Keratinocyte (primary cell): ENCODE measurements around the gene ADAMTSL3.

ENCODE experiments used
- EZH2 ChIP-seq: IDR thresholded peaks from one replicate; pipeline ENCODE4 v1.6.1; 2012; ENCODE audit warnings: inconsistent platforms, mild to moderate bottlenecking, low read length, moderate library complexity
- TF ChIP-seq, protein P1 (sequence below), 3 experiments: IDR thresholded peaks in 1 of 3; conservative IDR thresholded peaks in 1 of 3; optimal IDR thresholded peaks in 1 of 3; 2 replicates in 2 of 3; 3 replicates in 1 of 3; pipeline versions ENCODE3 to v1.5.1; 2011; ENCODE audit warnings: low read length in 3 of 3, mild to moderate bottlenecking in 3 of 3, moderate library complexity in 2 of 3, control low read depth in 1 of 3, inconsistent platforms in 1 of 3; ENCODE audit not compliant: insufficient read depth in 2 of 3; ENCODE audit errors: extremely low read depth in 1 of 3

- TF ChIP-seq, protein P1, sequence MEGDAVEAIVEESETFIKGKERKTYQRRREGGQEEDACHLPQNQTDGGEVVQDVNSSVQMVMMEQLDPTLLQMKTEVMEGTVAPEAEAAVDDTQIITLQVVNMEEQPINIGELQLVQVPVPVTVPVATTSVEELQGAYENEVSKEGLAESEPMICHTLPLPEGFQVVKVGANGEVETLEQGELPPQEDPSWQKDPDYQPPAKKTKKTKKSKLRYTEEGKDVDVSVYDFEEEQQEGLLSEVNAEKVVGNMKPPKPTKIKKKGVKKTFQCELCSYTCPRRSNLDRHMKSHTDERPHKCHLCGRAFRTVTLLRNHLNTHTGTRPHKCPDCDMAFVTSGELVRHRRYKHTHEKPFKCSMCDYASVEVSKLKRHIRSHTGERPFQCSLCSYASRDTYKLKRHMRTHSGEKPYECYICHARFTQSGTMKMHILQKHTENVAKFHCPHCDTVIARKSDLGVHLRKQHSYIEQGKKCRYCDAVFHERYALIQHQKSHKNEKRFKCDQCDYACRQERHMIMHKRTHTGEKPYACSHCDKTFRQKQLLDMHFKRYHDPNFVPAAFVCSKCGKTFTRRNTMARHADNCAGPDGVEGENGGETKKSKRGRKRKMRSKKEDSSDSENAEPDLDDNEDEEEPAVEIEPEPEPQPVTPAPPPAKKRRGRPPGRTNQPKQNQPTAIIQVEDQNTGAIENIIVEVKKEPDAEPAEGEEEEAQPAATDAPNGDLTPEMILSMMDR (optimal IDR thresholded peaks at IDR 0.05 in 1 of 3, IDR thresholded peaks at IDR 0.05 in 1 of 3, conservative IDR thresholded peaks at IDR 0.05 in 1 of 3; ENCODE audit: extremely low read depth in 1 of 3, insufficient read depth in 2 of 3, low read length in 3 of 3): no peak
- TF ChIP-seq EZH2: no peak
Observed at GRCh38 chr15:83848315-83849050, 194.6 kb downstream of the ADAMTSL3 start.
